ENCODE results near the gene CDKAL1. TPM values are rescaled to one million over a fixed set of nuclear protein-coding genes. Genes with fewer than 3 reads are reported as not detected.

Gene CDKAL1
- total RNA-seq, 4 donors from 2014 or later, result 15.2 to 17.9 (median 17.1) TPM

GRCh38 chr6:21102624-21103023 is 568.4 kb downstream of the CDKAL1 start:
- TF ChIP-seq CTCF (IDR thresholded peaks at IDR 0.05; ENCODE audit: low read depth), result no peak

- no peak for TF ChIP-seq CTCF (IDR thresholded peaks at IDR 0.05; ENCODE audit: low read depth)
Measured at GRCh38 chr6:21103626-21104224, 569.5 kb downstream of the CDKAL1 start.

DNA sequence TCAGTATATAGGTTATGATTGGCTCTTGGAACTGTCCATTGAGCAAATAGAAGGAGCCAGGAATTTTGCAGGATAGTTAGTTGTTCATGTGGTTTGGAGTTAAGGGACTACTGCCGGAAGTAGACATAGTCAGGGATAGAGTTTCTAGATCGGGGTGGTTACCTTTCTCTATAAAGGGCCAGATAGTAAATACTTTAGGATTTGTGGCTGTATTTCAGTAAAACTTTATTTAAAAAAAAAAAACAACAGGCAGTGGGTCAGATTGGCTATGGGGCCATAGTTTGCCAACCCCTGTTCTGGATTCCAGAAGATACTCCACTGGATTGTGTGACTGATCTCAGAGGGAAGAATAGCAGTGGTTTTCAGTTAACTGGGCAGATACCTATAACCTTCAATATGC is 570.0 kb downstream of the CDKAL1 start:
- no peak for TF ChIP-seq CTCF (IDR thresholded peaks at IDR 0.05; ENCODE audit: low read depth)

GRCh38 chr6:21107796-21108195 is 573.5 kb downstream of the CDKAL1 start:
- no peak for TF ChIP-seq CTCF (IDR thresholded peaks at IDR 0.05; ENCODE audit: low read depth)

GRCh38 chr6:21109391-21110178 is 575.3 kb downstream of the CDKAL1 start:
- TF ChIP-seq CTCF (IDR thresholded peaks at IDR 0.05; ENCODE audit: low read depth), result no peak

- TF ChIP-seq CTCF (IDR thresholded peaks at IDR 0.05; ENCODE audit: low read depth), result no peak
Measured at GRCh38 chr6:21110684-21111083, 576.4 kb downstream of the CDKAL1 start.

GRCh38 chr6:21111093-21111725 is 577.0 kb downstream of the CDKAL1 start:
- no peak for TF ChIP-seq CTCF (IDR thresholded peaks at IDR 0.05; ENCODE audit: low read depth)
